Astrocyte (in vitro differentiated cells and primary cell): ENCODE measurements around the gene ZXDC.

Experiments
- EZH2 ChIP-seq: IDR thresholded peaks from 2 replicates; pipeline ENCODE4 v1.6.1; 2012; ENCODE audit warnings: mild to moderate bottlenecking, low read length, inconsistent platforms; ENCODE audit not compliant: insufficient read depth
- TF ChIP-seq, protein P1 (sequence below): IDR thresholded peaks from 2 replicates; pipeline ENCODE4 v1.5.1; 2011; ENCODE audit warnings: low read depth, mild to moderate bottlenecking, inconsistent platforms, low read length, moderate library complexity; ENCODE audit not compliant: insufficient read depth

DNA sequence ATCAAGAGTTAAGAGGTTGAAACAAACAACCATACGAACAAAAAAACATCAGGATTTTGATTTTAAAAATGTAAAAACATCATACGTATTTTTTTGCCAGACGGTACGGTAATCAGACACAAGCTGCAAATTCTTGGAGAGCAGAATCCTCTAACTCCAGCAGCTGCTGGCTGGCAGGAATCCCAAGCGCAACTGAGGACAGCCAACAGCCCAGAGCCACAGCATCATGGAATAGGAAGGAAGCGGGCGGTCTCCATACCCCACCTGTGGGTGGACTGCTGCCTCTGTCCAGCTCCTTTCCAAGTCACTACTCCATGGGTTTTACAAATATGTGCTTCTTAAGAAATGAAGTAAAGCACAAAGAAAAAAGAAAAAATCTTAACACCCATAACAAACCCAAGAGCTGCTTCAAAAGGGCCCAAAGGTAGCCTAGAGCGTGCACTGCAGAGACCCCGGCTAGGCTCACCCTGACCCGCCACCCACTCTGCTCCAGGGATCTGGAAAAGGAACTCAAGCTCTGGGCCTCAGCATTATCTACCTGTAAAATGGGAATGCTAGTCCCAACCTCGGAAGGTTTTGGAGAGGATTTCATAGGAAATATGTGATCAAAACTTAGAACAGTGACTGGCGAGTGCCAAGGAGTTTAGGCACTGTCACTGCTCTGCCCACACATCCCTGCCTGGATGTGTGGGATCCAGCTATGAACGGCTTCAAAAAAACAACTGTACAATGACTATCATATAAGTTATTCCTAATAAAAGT is 33.4 kb downstream of the ZXDC start:
- TF ChIP-seq, protein P1, sequence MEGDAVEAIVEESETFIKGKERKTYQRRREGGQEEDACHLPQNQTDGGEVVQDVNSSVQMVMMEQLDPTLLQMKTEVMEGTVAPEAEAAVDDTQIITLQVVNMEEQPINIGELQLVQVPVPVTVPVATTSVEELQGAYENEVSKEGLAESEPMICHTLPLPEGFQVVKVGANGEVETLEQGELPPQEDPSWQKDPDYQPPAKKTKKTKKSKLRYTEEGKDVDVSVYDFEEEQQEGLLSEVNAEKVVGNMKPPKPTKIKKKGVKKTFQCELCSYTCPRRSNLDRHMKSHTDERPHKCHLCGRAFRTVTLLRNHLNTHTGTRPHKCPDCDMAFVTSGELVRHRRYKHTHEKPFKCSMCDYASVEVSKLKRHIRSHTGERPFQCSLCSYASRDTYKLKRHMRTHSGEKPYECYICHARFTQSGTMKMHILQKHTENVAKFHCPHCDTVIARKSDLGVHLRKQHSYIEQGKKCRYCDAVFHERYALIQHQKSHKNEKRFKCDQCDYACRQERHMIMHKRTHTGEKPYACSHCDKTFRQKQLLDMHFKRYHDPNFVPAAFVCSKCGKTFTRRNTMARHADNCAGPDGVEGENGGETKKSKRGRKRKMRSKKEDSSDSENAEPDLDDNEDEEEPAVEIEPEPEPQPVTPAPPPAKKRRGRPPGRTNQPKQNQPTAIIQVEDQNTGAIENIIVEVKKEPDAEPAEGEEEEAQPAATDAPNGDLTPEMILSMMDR = no peak
- TF ChIP-seq EZH2 = no peak
